IPS-20b (cell line): ENCODE data around the gene ALG12.

Experiments
- H3K27ac ChIP-seq: one replicate; pipeline ENCODE4 v1.5.1; 2013; ENCODE audit warnings: low read length
- H3K27me3 ChIP-seq: 2 replicates; pipeline ENCODE4 v1.6.1; 2013; ENCODE audit warnings: mild to moderate bottlenecking, low read length, inconsistent platforms; ENCODE audit not compliant: insufficient read depth
- H3K36me3 ChIP-seq: 2 replicates; pipeline ENCODE4 v1.6.1; 2013; ENCODE audit warnings: low read depth, mild to moderate bottlenecking, inconsistent platforms, low read length, moderate library complexity; ENCODE audit not compliant: insufficient read depth
- H3K4me1 ChIP-seq: 2 replicates; pipeline ENCODE4 v1.6.1; 2013; ENCODE audit warnings: mild to moderate bottlenecking, control low read depth, inconsistent platforms, low read length, moderate library complexity; ENCODE audit not compliant: insufficient read depth
- H3K4me3 ChIP-seq: 2 replicates; pipeline ENCODE4 v1.5.1; 2013; ENCODE audit warnings: mild to moderate bottlenecking, low read length, inconsistent platforms
- H3K9ac ChIP-seq: 2 replicates; pipeline ENCODE4 v1.6.1; 2013; ENCODE audit warnings: low read depth, mild to moderate bottlenecking, inconsistent platforms, low read length, moderate library complexity
- H3K9me3 ChIP-seq: 2 replicates; pipeline ENCODE4 v1.6.1; 2013; ENCODE audit warnings: mild to moderate bottlenecking, low read depth, low read length, inconsistent platforms; ENCODE audit not compliant: insufficient read depth

Gene ALG12

DNA sequence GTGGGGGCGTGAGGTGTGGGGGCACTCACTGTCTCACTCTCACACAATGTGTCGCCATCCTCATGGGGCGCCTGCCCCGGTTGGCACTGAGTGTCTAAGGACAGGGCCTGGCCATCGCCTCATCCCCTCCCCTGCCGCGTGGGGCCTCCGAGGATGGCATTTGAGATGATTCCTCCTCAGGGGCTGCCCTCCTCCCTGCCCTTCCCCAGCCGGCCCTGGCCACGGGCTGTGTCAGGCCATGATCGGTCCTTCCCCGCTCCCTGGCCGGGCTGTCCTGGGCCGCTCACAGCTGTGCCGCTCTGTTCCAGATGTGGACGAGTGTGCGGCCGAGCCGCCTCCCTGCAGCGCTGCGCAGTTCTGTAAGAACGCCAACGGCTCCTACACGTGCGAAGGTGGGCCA is 4.7 kb upstream of the ALG12 start:
- Histone ChIP-seq H3K4me3 (no peak overlapping the region), H3K9ac (no peak overlapping the region), H3K4me1 (no peaks in the 10 kb centered on the region), H3K27me3 (no peaks in the 10 kb centered on the region), H3K27ac (no peak overlapping the region), H3K9me3 (no peaks in the 10 kb centered on the region), H3K36me3 (0 out of 2 replicates have a peak, but pooled peaks cover 12% of the 10 kb centered on the region)

DNA sequence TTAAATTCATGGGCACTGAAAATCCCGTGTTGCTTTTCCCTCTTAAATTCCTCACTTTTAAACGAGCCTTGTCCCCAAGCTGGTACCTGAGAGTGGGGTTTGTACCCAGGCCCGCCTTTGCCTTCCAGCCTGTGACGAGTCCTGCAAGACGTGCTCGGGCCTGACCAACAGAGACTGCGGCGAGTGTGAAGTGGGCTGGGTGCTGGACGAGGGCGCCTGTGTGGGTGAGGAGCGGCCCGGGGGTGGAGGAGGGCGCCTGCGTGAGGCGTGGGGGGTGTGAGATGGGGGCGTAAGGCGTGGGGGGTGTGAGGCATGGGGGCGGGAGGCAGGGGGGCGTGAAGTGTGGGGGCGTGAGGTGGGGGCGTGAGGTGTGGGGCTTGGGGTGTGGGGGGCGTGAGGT is 4.2 kb upstream of the ALG12 start:
- Histone ChIP-seq H3K36me3 (0 out of 2 replicates have a peak, but pooled peaks cover 12% of the 10 kb centered on the region), H3K9ac (no peak overlapping the region), H3K27me3 (no peaks in the 10 kb centered on the region), H3K9me3 (no peaks in the 10 kb centered on the region), H3K27ac (no peak overlapping the region), H3K4me1 (no peaks in the 10 kb centered on the region), H3K4me3 (no peak overlapping the region)

DNA sequence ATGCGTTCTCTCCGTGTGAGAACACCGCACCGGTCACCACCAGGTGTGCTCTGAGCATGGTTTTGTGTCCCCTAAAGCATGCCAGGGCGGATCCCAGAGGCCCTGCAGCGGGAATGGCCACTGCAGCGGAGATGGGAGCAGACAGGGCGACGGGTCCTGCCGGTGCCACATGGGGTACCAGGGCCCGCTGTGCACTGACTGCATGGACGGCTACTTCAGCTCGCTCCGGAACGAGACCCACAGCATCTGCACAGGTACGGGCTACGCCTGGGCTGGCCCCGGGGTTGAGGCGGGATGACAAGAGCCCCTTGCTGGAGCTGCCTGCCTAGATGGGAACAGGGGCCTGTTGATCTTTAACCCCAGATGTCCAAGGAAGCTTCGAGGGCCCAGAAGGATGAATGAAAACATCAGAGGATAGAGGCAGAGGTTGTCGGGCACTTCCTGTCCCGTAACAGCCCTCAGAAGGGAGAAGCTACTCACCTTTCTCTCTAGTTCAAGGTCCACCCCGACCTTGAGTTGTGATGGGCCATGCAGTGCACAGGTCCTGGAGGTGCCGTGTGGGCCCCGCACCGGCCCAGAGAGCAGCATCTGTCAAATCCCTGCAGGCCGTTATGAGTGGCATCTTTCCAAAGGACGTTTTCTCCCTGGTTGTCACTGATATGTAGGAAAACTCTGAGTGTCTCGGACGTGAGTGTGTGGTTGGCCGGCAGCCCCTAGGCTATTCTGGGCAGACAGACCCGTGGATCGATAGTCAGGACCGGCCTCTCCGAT is 3.5 kb upstream of the ALG12 start:
- Histone ChIP-seq H3K9me3 (no peaks in the 10 kb centered on the region), H3K4me1 (no peaks in the 10 kb centered on the region), H3K4me3 (no peak overlapping the region), H3K27me3 (no peaks in the 10 kb centered on the region), H3K36me3 (0 out of 2 replicates have a peak, but pooled peaks cover 12% of the 10 kb centered on the region), H3K27ac (no peak overlapping the region), H3K9ac (no peak overlapping the region)

DNA sequence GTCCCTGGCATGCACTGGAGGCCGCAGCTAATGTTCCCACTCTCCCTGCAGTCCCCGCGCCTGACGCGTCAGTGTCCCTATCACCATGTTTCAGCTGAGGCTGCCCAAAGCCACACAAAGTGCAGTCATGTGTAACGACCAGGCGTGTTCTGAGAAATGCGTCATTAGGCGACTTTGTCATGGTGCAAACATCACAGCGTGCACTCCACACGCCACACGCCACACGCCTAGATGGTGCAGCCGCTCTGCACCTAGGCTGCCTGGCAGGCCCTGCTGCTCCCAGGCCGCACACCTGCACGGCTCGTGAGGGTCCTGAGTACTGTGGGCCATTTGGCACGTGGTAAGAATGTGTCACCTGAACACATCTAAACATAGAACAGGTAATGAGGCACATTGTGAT is 2.6 kb upstream of the ALG12 start:
- no peaks in the 10 kb centered on the region for H3K27me3 ChIP-seq
- H3K9ac ChIP-seq: no peak overlapping the region
- H3K4me1 ChIP-seq: no peaks in the 10 kb centered on the region
- H3K27ac ChIP-seq: no peak overlapping the region
- no peaks in the 10 kb centered on the region for H3K9me3 ChIP-seq
- H3K4me3 ChIP-seq: no peak overlapping the region
- H3K36me3 ChIP-seq: 0 out of 2 replicates have a peak, but pooled peaks cover 12% of the 10 kb centered on the region

DNA sequence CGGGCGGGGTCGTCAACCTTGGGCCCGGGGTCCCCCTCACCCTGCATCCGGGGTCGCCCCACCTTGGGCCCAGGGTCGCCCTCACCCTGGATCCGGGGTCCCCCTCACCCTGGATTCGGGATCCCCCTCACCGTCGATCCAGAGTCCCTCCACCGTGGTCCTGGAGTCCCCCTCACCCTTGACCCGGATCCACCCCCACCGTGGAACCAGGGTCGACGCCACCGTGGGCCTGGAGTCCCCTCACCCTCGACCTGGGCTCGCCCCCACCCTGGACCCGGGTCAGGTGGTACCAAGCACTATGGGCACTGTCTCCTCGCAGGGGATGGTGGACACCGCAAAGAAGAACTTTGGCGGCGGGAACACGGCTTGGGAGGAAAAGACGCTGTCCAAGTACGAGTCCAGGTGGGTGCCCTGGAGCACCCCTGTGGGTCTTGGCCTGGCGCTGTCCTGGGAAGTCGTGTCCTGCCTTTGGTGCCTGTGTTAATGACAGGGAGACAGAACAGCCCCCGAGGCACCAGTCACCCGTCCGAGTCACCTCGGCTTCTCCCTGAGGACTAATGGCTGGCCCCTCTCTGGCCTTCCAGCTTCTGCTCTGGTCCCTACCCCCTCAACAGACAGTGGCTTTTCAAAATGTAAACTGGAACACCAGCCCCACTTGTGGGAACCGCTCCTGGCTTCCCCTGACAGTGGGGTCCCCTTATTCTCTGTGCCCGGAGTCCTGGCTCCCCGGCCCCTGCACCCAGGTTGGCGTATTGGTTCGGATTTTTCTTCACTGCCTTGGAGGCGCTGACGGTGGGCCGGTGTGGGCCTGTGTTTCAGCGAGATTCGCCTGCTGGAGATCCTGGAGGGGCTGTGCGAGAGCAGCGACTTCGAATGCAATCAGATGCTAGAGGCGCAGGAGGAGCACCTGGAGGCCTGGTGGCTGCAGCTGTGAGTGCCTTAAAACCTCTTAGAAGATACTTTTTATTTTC is 958 bp upstream of the ALG12 start:
- Histone ChIP-seq H3K9me3 (no peaks in the 10 kb centered on the region), H3K27me3 (no peaks in the 10 kb centered on the region), H3K4me3 (peak overlapping the region; percentile 84), H3K9ac (peak overlapping the region; percentile 67; the same call in 1 of the 2 replicates), H3K4me1 (no peaks in the 10 kb centered on the region), H3K36me3 (0 out of 2 replicates have a peak, but pooled peaks cover 12% of the 10 kb centered on the region), H3K27ac (no peak overlapping the region)

DNA sequence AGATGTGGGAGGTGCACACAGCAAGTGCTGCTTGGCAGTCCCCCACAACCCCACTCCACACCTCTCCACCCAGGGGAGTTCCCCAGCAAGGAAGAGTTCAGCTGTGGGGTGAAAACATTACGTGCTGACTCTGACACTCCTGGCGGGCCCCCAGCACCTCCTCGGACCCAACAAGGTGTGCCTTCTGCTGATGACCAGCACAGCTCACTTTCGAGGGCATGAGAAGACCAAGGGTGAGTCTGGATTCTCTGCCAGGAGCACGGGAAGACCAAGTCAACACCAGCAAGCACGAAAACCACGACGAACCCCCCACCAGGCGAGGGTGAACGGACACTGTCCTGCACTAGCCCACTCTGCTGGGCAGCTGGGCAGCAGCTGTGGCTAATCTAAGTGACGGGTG is 1.4 kb downstream of the ALG12 start:
- H3K27ac ChIP-seq: no peak overlapping the region
- H3K4me3 ChIP-seq: peak overlapping the region; percentile 84
- H3K4me1 ChIP-seq: no peaks in the 10 kb centered on the region
- no peaks in the 10 kb centered on the region for H3K27me3 ChIP-seq
- no peak overlapping the region; the same call in 1 of the 2 replicates for H3K9ac ChIP-seq
- peaks cover 29% of the 10 kb centered on the region for H3K36me3 ChIP-seq
- H3K9me3 ChIP-seq: no peaks in the 10 kb centered on the region

DNA sequence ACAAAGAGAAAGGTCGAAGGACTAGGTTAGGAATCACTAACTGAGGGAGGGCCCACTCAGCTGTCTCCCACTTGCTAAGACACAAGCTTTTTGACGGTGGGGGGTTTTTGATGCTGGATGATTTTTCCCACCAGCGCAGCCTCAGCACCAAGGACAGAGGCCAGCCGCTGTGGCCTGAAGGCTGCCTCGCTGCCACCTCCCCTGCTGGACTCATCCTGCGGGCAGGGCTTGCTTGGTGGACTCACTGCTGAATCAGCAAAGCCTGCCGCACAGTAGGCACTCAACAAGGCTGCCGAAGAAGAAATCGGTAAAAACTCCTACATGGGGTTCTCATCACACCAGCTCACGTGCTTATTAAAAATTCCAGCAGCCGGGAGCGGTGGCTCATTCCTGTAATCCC is 2.6 kb downstream of the ALG12 start:
- peaks cover 23% of the 10 kb centered on the region for H3K36me3 ChIP-seq
- no peak overlapping the region for H3K4me3 ChIP-seq
- H3K9me3 ChIP-seq: no peaks in the 10 kb centered on the region
- H3K27ac ChIP-seq: no peak overlapping the region
- H3K9ac ChIP-seq: no peak overlapping the region
- no peaks in the 10 kb centered on the region for H3K27me3 ChIP-seq
- no peaks in the 10 kb centered on the region for H3K4me1 ChIP-seq

DNA sequence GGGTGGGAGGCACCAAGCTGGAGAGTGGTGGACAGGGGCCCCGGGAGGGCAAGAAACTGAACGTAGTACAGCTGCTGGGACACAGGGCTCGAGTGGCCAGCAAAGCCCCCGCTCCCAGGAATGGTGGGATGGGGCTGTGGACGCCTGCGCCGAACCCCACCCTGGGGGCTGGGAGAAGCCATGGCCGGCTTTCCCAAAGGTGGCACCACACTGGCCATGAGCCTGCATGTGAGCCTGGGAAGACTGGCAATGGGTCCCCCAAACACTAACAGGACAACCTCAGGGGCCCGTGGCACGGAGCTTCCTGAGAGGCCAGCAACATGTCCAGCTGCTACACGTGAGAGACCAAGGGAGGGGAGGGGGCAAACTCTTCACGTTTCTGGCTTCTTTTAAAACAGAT is 4.0 kb downstream of the ALG12 start:
- H3K4me3 ChIP-seq: no peak overlapping the region
- peaks cover 21% of the 10 kb centered on the region for H3K36me3 ChIP-seq
- H3K4me1 ChIP-seq: no peaks in the 10 kb centered on the region
- H3K9ac ChIP-seq: no peak overlapping the region
- no peak overlapping the region for H3K27ac ChIP-seq
- no peaks in the 10 kb centered on the region for H3K27me3 ChIP-seq
- H3K9me3 ChIP-seq: no peaks in the 10 kb centered on the region

DNA sequence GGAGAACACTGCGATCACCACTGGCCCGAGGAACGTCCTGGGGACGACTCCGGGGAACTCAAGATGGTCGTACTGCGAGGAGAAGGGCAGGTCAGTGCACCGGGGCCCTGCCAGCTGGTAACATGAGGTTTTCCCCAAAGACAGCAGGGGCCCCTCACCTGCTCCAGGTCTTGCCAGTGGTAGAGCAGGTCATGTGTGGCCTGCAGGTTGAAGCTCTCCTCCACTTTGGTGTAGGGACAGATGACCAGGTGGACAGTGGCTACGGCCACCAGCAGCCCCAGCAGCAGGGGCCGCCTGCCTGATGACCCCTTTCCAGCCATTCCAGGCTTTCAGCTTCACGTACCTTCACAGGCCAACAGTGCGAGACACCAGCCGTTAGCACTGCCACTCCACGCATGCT is 4.8 kb downstream of the ALG12 start:
- no peaks in the 10 kb centered on the region for H3K27me3 ChIP-seq
- H3K4me3 ChIP-seq: no peak overlapping the region
- no peak overlapping the region for H3K9ac ChIP-seq
- peaks cover 25% of the 10 kb centered on the region for H3K36me3 ChIP-seq
- H3K27ac ChIP-seq: no peak overlapping the region
- H3K9me3 ChIP-seq: no peaks in the 10 kb centered on the region
- no peaks in the 10 kb centered on the region for H3K4me1 ChIP-seq

DNA sequence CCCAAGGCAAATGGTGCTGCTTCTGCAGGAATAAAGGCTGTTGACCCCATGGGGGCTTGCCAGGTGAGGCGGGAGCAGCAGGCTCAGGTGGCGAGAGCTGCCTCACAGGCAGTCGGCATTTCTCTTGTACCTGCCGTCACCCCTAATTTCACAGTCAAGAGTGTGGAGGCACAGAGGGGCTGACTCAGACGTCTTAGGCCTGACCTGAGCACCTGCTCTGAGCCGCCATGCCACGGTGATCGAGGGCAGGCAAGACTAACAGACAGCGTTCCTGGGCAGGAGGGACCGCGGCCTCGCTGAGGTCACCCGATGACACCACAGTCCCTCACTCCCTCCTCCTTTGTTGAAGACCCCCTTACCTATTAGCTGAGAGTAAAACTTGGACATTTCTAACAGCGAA is 5.2 kb downstream of the ALG12 start:
- H3K4me3 ChIP-seq: no peak overlapping the region
- H3K27me3 ChIP-seq: no peaks in the 10 kb centered on the region
- no peak overlapping the region for H3K27ac ChIP-seq
- H3K9me3 ChIP-seq: no peaks in the 10 kb centered on the region
- H3K4me1 ChIP-seq: no peaks in the 10 kb centered on the region
- no peak overlapping the region for H3K9ac ChIP-seq
- H3K36me3 ChIP-seq: peaks cover 25% of the 10 kb centered on the region

DNA sequence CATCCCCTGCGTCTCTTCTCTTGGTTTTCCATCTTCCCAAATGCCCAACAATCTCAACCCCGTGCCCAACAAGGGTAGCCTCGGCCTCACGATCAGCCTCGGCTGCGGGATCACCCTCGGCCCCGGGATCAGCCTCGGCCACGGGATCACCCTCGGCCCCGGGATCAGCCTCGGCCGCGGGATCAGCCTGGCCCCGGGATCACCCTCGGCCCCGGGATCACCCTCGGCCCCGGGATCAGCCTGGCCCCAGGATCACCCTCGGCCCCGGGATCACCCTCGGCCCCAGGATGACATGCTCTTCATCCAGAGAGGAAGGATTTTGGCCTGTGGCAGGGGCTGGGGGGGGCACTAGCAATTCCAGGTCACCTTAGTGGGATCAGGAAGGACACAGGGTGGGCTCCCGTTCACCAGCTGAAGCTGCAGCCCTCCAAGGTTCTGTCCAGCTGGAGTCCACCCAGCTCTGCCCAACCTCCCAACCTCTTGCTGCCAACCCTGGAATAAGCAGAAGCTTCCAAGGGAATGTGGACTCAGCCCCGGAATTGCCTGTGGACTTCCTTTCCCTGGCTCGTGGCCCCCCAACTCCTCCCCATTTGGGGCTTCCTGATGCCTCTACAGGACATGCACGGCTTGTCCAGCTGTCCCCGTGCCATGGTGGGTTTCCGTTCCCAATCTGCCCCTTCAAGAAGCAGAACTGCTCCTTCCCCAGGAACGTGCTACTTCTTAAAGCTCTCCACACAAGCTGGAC is 6.2 kb downstream of the ALG12 start:
- H3K27me3 ChIP-seq: no peaks in the 10 kb centered on the region
- H3K4me1 ChIP-seq: no peaks in the 10 kb centered on the region
- H3K9me3 ChIP-seq: no peaks in the 10 kb centered on the region
- H3K9ac ChIP-seq: no peak overlapping the region
- no peak overlapping the region for H3K4me3 ChIP-seq
- no peak overlapping the region for H3K27ac ChIP-seq
- peaks cover 29% of the 10 kb centered on the region for H3K36me3 ChIP-seq
